GM12878 (cell line): ENCODE results near the gene MYO19. TPM values are rescaled to one million over a fixed set of nuclear protein-coding genes. Genes with fewer than 3 reads are reported as not detected.
A peak's percentile ranks its signal among the peaks of the same experiment; 100 is the strongest.

Experiments
- ATAC-seq: fragments of 200-7000 bp; cut with Tn5 transposase; 3 replicates; pipeline ENCODE4 v1.9.1; 2020; ENCODE audit warnings: mild to moderate bottlenecking, moderate library complexity
- BruUV-seq: library from RNA; stranded (reverse); fragments of 400-500 nt; replicated peaks from 2 replicates; lab custom pipeline; 2021; lab: Mats Ljungman, UMichigan
- CTCF ChIA-PET: fragments of 300-600 bp; sonication (Branson Sonifier 250); formaldehyde crosslinking; extraction: SDS; loops from one replicate; lab custom pipeline; 2021; ENCODE audit warnings: inconsistent platforms; lab: Yijun Ruan, JAX
- POLR2A ChIA-PET: fragments of 350-600 bp; formaldehyde crosslinking; extraction: SDS; loops from one replicate; lab custom pipeline; 2021; ENCODE audit warnings: inconsistent platforms; lab: Charles Lee
- RAD21 ChIA-PET: fragments of 300-600 bp; sonication (Branson Sonifier 250); formaldehyde crosslinking; loops from one replicate; lab custom pipeline; 2023; ENCODE audit warnings: antibody characterized with exemption; ENCODE audit not compliant: unreplicated experiment; lab: Charles Lee
- SMC1A ChIA-PET: fragments of 300-600 bp; sonication (Branson Sonifier 250); formaldehyde crosslinking; loops from one replicate; lab custom pipeline; 2023; ENCODE audit not compliant: unreplicated experiment, uncharacterized antibody; lab: Charles Lee
- DNase-seq: peaks from one replicate; pipeline ENCODE4 v3.0.0-alpha.2; 2011; ENCODE audit warnings: low read depth, low spot score
- FAIRE-seq: peaks from 3 replicates; lab custom pipeline; 2011; peaks lifted over from hg19 to GRCh38; lab: Jason Lieb, UNC
- H2AFZ ChIP-seq: 2 replicates; pipeline ENCODE4 v1.6.0; 2011; ENCODE audit warnings: low read depth, low read length, control low read depth; ENCODE audit not compliant: control insufficient read depth
- H3K27ac ChIP-seq: 2 replicates; pipeline ENCODE4 v1.5.1; 2011; ENCODE audit warnings: control low read depth; ENCODE audit not compliant: control insufficient read depth, insufficient read depth
- H3K27me3 ChIP-seq, 2 experiments: replicated peaks in 1 of 2; 2 replicates each; pipeline versions ENCODE4 v1.6.0 to v1.6.1; 2011; ENCODE audit warnings: low read length in 1 of 2; ENCODE audit not compliant: control insufficient read depth in 2 of 2, insufficient read depth in 2 of 2
- H3K36me3 ChIP-seq, 2 experiments: 2 replicates each; pipeline ENCODE4 v1.5.1; 2011; ENCODE audit warnings: low read length in 1 of 2; ENCODE audit not compliant: control insufficient read depth in 2 of 2, insufficient read depth in 2 of 2
- H3K4me1 ChIP-seq: 2 replicates; pipeline ENCODE4 v1.6.1; 2011; ENCODE audit warnings: mild to moderate bottlenecking, low read length, moderate library complexity, mixed read lengths; ENCODE audit not compliant: control insufficient read depth, insufficient read depth
- H3K4me2 ChIP-seq: 2 replicates; pipeline ENCODE4 v1.6.0; 2011; ENCODE audit warnings: control low read depth; ENCODE audit not compliant: control insufficient read depth, insufficient read depth
- H3K4me3 ChIP-seq: fragments of 200-600 bp; sonication (generic); 2 replicates; pipeline ENCODE4 v1.5.1; 2016
- H3K79me2 ChIP-seq: 2 replicates; pipeline ENCODE4 v1.6.0; 2011; ENCODE audit warnings: low read length; ENCODE audit not compliant: control insufficient read depth, insufficient read depth
- H3K9ac ChIP-seq: 2 replicates; pipeline ENCODE4 v1.8.0; 2011; ENCODE audit warnings: low read length, control low read depth, mixed read lengths; ENCODE audit not compliant: control insufficient read depth, insufficient read depth
- H3K9me3 ChIP-seq: replicated peaks from 3 replicates; pipeline ENCODE4 v1.5.1; 2011; ENCODE audit warnings: mild to moderate bottlenecking, low read length; ENCODE audit not compliant: control insufficient read depth, insufficient read depth
- H4K20me1 ChIP-seq: 2 replicates; pipeline ENCODE4 v1.6.0; 2011; ENCODE audit not compliant: control insufficient read depth, insufficient read depth
- ATF7 ChIP-seq: fragments of 450-650 bp; IDR thresholded peaks from 2 replicates; pipeline ENCODE4 v1.6.1; 2016; ENCODE audit warnings: low read depth, mild to moderate bottlenecking
- CBX5 ChIP-seq: sonication (generic); IDR thresholded peaks from 2 replicates; pipeline ENCODE4 v1.6.1; 2016; ENCODE audit warnings: low read depth, moderate library complexity, mild to moderate bottlenecking, inconsistent platforms
- CEBPB ChIP-seq, 2 experiments: fragments of 150-350 bp in 1 of 2; IDR thresholded peaks; 2 replicates each; pipeline ENCODE4 v1.6.1; 2012 to 2014; ENCODE audit warnings: low read depth in 2 of 2, low read length in 2 of 2, borderline replicate concordance in 1 of 2, inconsistent platforms in 1 of 2
- CHD2 ChIP-seq: IDR thresholded peaks from 2 replicates; pipeline ENCODE4 v1.6.1; 2011; ENCODE audit warnings: low read depth, low read length, improper control_type of control experiment, borderline replicate concordance
- CHD4 ChIP-seq: fragments of 200-600 bp; sonication (generic); IDR thresholded peaks from 2 replicates; pipeline ENCODE4 v1.6.1; 2016; ENCODE audit warnings: mild to moderate bottlenecking
- E2F4 ChIP-seq: IDR thresholded peaks from 2 replicates; pipeline ENCODE4 v1.6.1; 2012; ENCODE audit warnings: low read depth, low read length, improper control_type of control experiment
- EED ChIP-seq: sonication (generic); IDR thresholded peaks from 2 replicates; pipeline ENCODE4 v1.6.1; 2016; ENCODE audit warnings: antibody characterized with exemption, low read depth
- EGR1 ChIP-seq, 2 experiments: IDR thresholded peaks; 1 replicate in 1 of 2; 2 replicates in 1 of 2; pipeline ENCODE4 v1.6.1; 2011 to 2012; ENCODE audit warnings: low read depth in 2 of 2, low read length in 2 of 2, borderline replicate concordance in 1 of 2, mild to moderate bottlenecking in 1 of 2, moderate library complexity in 1 of 2
- EP300 ChIP-seq, 2 experiments: fragments of 150-350 bp in 1 of 2; IDR thresholded peaks; 2 replicates each; pipeline ENCODE4 v1.6.1; 2011 to 2012; ENCODE audit warnings: low read depth in 2 of 2, low read length in 2 of 2, borderline replicate concordance in 1 of 2, improper control_type of control experiment in 1 of 2, inconsistent platforms in 1 of 2; ENCODE audit not compliant: control insufficient read depth in 1 of 2
- EZH2 ChIP-seq: IDR thresholded peaks from 2 replicates; pipeline ENCODE4 v1.6.1; 2012; ENCODE audit warnings: low read depth, mild to moderate bottlenecking, control low read depth, inconsistent platforms, low read length, borderline replicate concordance; ENCODE audit not compliant: control insufficient read depth
- HCFC1 ChIP-seq: fragments of 150-350 bp; IDR thresholded peaks from 2 replicates; pipeline ENCODE4 v1.6.1; 2014; ENCODE audit warnings: low read length
- HDAC6 ChIP-seq: fragments of 200-600 bp; sonication (generic); IDR thresholded peaks from one replicate; pipeline ENCODE4 v1.8.0; 2017; ENCODE audit warnings: antibody characterized with exemption; ENCODE audit not compliant: unreplicated experiment
- LARP7 ChIP-seq: fragments of 450-650 bp; IDR thresholded peaks from 2 replicates; pipeline ENCODE4 v1.6.1; 2017; ENCODE audit warnings: mild to moderate bottlenecking
- NFIC ChIP-seq: IDR thresholded peaks from 2 replicates; pipeline ENCODE4 v1.6.1; 2012; ENCODE audit warnings: low read depth, mild to moderate bottlenecking, inconsistent platforms, low read length, moderate library complexity
- NFYB ChIP-seq: IDR thresholded peaks from 2 replicates; pipeline ENCODE4 v1.6.1; 2011; ENCODE audit warnings: low read depth, mild to moderate bottlenecking, low read length, improper control_type of control experiment, moderate library complexity; ENCODE audit not compliant: insufficient read depth
- RBBP5 ChIP-seq: fragments of 200-600 bp; sonication (generic); conservative IDR thresholded peaks from 2 replicates; pipeline ENCODE4 v1.6.1; 2016
- RCOR1 ChIP-seq: conservative IDR thresholded peaks from 2 replicates; pipeline ENCODE4 v1.6.1; 2012; ENCODE audit warnings: low read depth, low read length, improper control_type of control experiment
- SIN3A ChIP-seq: IDR thresholded peaks from 2 replicates; pipeline ENCODE4 v1.6.1; 2012; ENCODE audit warnings: low read depth, low read length, improper control_type of control experiment
- SMAD5 ChIP-seq: IDR thresholded peaks from 2 replicates; pipeline ENCODE4 v1.6.1; 2016; ENCODE audit warnings: antibody characterized with exemption, low read depth
- ZBED1 ChIP-seq: IDR thresholded peaks from 2 replicates; pipeline ENCODE4 v1.6.1; 2016; ENCODE audit warnings: borderline replicate concordance
- WGBS: methylation state at CpG from one replicate; pipeline ENCODE4 v1.1.6; 2016; ENCODE audit warnings: low lambda C conversion rate; ENCODE audit not compliant: insufficient replicate concordance, insufficient coverage; ENCODE audit errors: missing lambda C conversion rate; 5-methylcytosine and 5-hydroxymethylcytosine counted together
- in situ Hi-C: fragments of 300-500 bp; cut with MboI; formaldehyde crosslinking; loops from 9 replicates; pipeline ENCODE4 v1.14.3; 2018; ENCODE audit warnings: mixed read lengths
- intact Hi-C: fragments of 100-400 bp; cut with micrococcal nuclease; formaldehyde crosslinking; loops from one replicate; pipeline ENCODE4 v1.14.2; 2022; ENCODE audit not compliant: unreplicated experiment
- polyA plus RNA-seq, 11 experiments: library from polyadenylated mRNA; depleted of rRNA in 4 of 11; unstranded in 6 of 11; stranded (reverse) in 5 of 11; fragments of >200 nt; fragmentation: Nextera tagmentation in 4 of 11; fragmentation: Illumina TruSeq in 1 of 11; extraction: Ambion mirVana in 4 of 11; extraction: Trizol in 1 of 11; gene quantifications; 1 replicate in 1 of 11; 2 replicates in 10 of 11; pipeline versions ENCODE4 v1.2.1 to v1.2.3, GENCODE V29; 2011 to 2016; ENCODE audit warnings: inconsistent platforms in 2 of 11, missing spikeins in 2 of 11, low read depth in 1 of 11
- total RNA-seq, 4 experiments: library from RNA; depleted of rRNA in 3 of 4; stranded (reverse); fragments of >200 nt in 3 of 4; fragmentation: Illumina TruSeq in 1 of 4; extraction: Trizol in 1 of 4; gene quantifications; 2 replicates each; pipeline versions ENCODE4 v1.2.1 to v1.2.3, GENCODE V29; 2013 to 2021

MYO19 gene
- total and polyA plus RNA-seq, 10 of the 15 experiments (the other 5 are each of a cell fraction or from before 2014, with no cell fraction given) = 11.4 to 103 (median 67.1) TPM

- BruUV-seq = TSS peak; percentile 93
- H3K79me2 ChIP-seq = peaks cover 50% of the 10 kb centered on the region
- no peak for TF ChIP-seq NFYB
- TF ChIP-seq CBX5 = no peak
- 0 out of 2 replicates have a peak, but pooled peaks have one; percentile 23 for TF ChIP-seq E2F4
- TF ChIP-seq SMAD5 = peak; percentile 36; the same call in 1 of the 2 replicates
- TF ChIP-seq CHD4 = no peak
- 0 out of 2 replicates have a peak, but pooled peaks have one; percentile 38 for TF ChIP-seq RCOR1
- TF ChIP-seq EED = 0 out of 2 replicates have a peak, but pooled peaks have one; percentile 47
- no peak for TF ChIP-seq NFIC
- no peak for TF ChIP-seq RBBP5
- TF ChIP-seq LARP7 = peak; percentile 60
- 0 out of 2 replicates have a peak, but pooled peaks have one; percentile 10 for TF ChIP-seq ATF7
- no peak for TF ChIP-seq CEBPB (IDR thresholded peaks at IDR 0.05; ENCODE audit: borderline replicate concordance in 1 of 2, low read depth in 2 of 2, low read length in 2 of 2)
- peak; percentile 49; the same call in 1 of the 2 replicates for TF ChIP-seq SIN3A
- peak; percentile 97 for TF ChIP-seq CHD2
- 0 out of 3 replicates have a peak, but pooled peaks of 1 of the 2 experiments have one; percentile 28 for TF ChIP-seq EGR1 (IDR thresholded peaks at IDR 0.05; ENCODE audit: borderline replicate concordance in 1 of 2, low read depth in 2 of 2, low read length in 2 of 2)
- no peak for TF ChIP-seq EZH2
- TF ChIP-seq EP300 (IDR thresholded peaks at IDR 0.05; ENCODE audit: borderline replicate concordance in 1 of 2, control insufficient read depth in 1 of 2, low read depth in 2 of 2, low read length in 2 of 2) = 0 out of 4 replicates have a peak, but pooled peaks of 1 of the 2 experiments have one; percentile 4
- peak; percentile 19 for TF ChIP-seq HDAC6
- TF ChIP-seq ZBED1 = no peak
- peak; percentile 23; the same call in 1 of the 2 replicates for TF ChIP-seq HCFC1
Observed at GRCh38 chr17:36544307-36545076, 9.8 kb upstream of the MYO19 start, which contains the start of gene GGNBP2. Gene GGNBP2 (plus strand): TSS chr17:36544919. CDS start chr17:36545725, 806 bp downstream.

More at GRCh38 chr17:36544307-36545076, 9.8 kb upstream of the MYO19 start, which contains the start of gene GGNBP2:
- WGBS = under 1% methylated on average over 45 of the region's 71 CpGs
- DNase-seq = peak; percentile 66
- Histone ChIP-seq H4K20me1 (no peaks in the 10 kb centered on the region), H3K36me3 (no peaks in the 10 kb centered on the region), H3K9me3 (no peaks in the 10 kb centered on the region), H2AFZ (peak within 1 kb of the TSS; percentile 89), H3K27me3 (no peaks in the 10 kb centered on the region), H3K4me3 (peak within 1 kb of the TSS; percentile 89), H3K9ac (peak within 1 kb of the TSS; percentile 95), H3K4me1 (0 out of 2 replicates have a peak, but pooled peaks cover 3% of the 10 kb centered on the region), H3K4me2 (peak within 1 kb of the TSS; percentile 66), H3K27ac (peak within 1 kb of the TSS; percentile 90)
- ATAC-seq = peak; percentile 80
- intact Hi-C loops (loop anchor here (1.0 to 5.0 kb wide), 2 partner anchors 8 to 58 kb away; partner anchors contain the start of gene MRM1), in situ Hi-C loops (no loop called here)
- ChIA-PET SMC1A (interaction anchor here (1.0 to 1.4 kb wide), 4 partner anchors 20 to 59 kb away, joined by 3 to 9 read pairs (median 4); partner anchors contain the start of gene MRM1), CTCF (interaction anchor here (0.7 to 4.6 kb wide), 8 partner anchors 10 to 732 kb away, joined by 3 to 34 read pairs (median 3); partner anchors contain the start of gene MRM1), POLR2A (interaction anchor here (0.6 to 4.9 kb wide), 9 partner anchors 8 to 736 kb away, joined by 3 to 28 read pairs (median 5); partner anchors contain the start of genes DHRS11, MRM1, MYO19 and PIGW), RAD21 (interaction anchor here (0.6 to 2.3 kb wide), 6 partner anchors 9 to 666 kb away, joined by 3 to 15 read pairs (median 4); partner anchors contain the start of genes MRM1, MYO19 and PIGW)
- FAIRE-seq = no peak
